SKM-1 treated with dmso at 0.1 percent for 144 hours (cell line): ENCODE results near the gene MBOAT7.
"Not testable (repeated sequence)": the region's sequence is repeated elsewhere in the genome, so short reads cannot be mapped to it uniquely, and the experiment has no call there.

Experiments used
- DNase-seq: peaks from one replicate; lab custom pipeline; 2025; ENCODE audit not compliant: unreplicated experiment; lab: John Stamatoyannopoulos, UW

The MBOAT7 gene

DNA sequence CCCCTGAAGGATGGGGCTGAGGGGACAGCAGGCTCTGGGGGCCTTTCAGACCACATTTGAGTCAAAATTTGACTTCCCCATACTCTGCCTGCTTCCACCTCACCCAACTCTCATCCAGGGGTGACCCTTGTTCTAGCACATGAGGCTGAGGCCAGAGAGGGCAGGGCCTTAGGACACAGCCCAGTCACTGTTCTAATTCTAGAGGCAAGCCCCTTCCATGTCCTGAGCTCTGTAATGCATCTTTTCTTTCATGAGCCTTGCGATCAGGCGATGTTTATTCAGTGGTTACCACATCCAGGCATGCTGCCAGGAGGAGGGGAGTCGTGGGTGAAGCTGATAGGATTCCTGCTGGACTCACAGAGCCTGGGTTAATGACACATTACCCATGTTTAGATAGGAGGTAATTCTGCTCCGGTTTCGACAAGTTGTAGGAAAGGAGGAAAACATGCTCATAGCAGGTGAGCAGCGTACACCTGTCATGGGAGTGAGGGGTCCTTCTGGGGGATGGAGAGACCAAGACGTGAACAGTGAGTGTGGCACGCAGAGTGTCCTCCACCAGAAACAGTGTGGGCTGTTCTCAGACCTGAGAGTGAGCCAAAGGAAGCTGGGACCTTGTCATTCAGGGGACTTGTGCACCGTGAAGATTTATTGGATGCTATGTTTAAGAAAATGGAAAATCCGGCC, 20.6 kb upstream of the MBOAT7 start:
- DNase-seq = no peak

DNA sequence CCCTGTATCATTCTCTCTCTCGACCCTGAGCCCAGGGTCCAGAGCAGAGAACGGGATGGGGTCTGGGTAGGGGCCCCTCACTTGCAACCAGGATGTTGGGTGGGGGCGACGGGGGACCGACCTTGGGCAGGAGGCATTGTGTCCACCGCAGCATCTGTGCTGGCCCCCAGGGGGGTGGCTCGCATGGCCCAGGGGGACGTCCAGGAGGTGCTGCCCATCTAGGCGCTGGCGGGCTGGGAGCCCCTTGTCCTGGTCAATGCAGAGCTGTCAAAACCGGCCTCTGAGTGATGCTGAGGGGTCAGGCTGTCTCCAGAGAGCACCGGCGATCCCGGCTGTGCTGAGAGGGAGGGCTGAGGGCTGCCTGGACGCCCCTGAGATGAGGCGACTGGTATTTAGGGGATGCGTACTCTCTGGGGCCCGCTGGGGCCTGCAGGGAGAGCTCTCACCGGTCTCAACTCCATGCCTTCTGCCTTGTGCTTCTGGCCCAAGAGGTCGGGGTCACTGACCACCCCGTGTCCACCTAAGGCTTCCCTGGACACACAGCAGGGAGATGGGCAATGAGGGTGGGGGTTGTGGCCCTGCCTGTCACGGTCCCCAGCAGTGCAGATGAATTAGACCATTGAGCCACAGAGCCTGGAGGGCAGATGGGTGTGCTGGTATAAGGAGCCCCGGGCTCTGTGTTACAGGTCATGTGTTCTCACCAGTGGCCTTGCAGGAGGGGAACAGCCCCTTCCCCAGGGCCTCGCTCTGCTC, 19.9 kb upstream of the MBOAT7 start:
- no peak for DNase-seq

DNA sequence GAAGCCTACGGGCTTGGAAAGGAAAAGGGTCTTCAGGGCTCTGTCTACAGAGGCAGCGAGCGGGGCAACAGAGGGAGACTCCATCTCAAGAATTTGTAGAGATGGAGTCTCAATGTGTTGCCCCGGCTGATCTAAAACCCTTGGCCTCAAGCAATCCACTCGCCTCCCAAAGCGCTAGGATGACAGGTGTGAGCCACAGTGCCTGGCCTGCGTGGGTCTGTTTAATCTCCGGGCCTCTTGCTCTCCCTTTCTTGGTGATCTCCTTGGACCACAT, 19.3 kb upstream of the MBOAT7 start:
- DNase-seq = no peak

DNA sequence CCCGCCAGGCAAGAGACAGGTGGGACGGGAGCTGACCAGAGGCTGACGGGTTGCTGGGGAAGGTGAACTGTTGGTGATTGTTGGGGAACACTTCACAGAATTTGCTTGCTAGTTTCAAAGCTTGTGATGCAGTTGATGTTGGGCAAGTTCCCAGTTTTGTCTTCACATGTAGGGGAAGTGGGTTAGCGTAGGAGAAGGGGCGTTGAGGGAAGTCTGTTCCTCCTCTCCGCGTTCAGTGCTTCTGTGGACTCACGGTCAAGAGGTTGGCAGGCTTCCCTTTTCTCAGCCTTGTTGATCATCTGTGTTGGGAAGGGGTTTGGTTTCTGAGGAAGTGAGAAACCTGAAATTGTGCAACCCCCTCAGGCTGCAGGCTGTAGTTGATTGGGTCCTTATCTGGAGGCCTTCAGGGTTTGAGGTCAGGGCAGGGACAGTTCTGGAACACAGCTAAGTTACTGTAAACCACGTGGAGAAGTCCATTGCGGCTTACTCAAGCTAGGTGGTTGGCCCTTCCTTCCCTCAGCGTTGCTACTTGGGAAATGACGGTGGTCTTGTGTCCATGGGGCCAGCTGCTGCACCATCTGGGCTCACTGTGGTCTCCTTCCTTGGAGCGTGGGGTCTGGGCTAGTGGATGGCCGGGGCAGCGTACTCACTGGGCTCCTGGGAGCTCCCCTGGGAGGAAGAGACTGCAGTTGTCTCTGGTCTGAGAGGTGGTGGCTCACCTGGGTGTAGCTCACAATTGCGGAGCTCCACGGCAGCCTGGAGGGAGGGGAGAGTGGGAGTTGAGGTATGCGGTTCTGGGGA, 18.8 kb upstream of the MBOAT7 start:
- peak; percentile 95 for DNase-seq

DNA sequence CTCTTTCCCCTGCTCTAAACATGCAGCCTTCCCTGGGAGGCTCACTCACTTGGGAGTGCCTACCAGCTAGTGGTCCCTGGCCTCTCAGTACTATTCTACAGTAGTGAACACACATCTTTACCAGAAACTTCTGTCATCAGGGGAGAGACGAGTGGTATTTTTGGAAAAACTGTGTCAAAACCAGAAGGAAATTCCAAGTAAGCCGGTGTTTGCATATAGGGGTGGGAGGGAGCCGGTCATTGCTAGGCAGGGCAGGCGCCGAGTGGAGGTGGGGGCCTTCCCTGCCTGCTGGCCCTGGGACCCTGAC, 18.2 kb upstream of the MBOAT7 start:
- no peak for DNase-seq

DNA sequence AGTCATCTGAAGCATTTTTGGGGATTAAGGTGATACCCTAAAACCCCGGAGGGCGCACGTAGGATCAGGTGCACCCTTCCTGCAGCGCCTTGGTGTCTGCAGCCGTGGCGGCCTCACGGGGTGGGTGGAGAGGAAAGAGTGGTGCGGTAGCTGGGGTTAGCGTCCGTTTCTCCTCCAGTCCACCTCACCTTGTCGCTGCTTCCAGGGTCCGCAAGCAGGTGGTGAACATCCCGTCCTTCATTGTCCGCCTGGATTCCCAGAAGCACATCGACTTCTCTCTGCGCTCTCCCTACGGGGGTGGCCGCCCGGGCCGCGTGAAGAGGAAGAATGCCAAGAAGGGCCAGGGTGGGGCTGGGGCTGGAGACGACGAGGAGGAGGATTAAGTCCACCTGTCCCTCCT, 17.8 kb upstream of the MBOAT7 start:
- not testable (repeated sequence) for DNase-seq

DNA sequence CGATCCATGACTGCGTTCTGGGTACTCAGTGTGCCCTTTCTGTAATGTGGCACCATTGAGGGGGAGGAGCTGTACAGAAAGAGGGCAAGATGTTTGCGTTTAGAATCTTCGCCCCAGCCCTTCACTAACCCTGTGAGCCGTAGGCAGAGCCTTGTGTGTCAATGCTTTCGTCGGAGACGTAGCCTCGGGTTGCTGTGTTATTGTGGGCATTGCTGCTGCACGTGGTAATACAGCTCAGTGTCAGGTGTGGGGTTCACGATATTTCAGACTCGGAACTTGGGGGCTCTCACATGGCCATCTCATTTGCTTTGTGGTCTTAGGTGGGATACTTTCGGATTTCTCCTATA, 17.4 kb upstream of the MBOAT7 start:
- DNase-seq = no peak

DNA sequence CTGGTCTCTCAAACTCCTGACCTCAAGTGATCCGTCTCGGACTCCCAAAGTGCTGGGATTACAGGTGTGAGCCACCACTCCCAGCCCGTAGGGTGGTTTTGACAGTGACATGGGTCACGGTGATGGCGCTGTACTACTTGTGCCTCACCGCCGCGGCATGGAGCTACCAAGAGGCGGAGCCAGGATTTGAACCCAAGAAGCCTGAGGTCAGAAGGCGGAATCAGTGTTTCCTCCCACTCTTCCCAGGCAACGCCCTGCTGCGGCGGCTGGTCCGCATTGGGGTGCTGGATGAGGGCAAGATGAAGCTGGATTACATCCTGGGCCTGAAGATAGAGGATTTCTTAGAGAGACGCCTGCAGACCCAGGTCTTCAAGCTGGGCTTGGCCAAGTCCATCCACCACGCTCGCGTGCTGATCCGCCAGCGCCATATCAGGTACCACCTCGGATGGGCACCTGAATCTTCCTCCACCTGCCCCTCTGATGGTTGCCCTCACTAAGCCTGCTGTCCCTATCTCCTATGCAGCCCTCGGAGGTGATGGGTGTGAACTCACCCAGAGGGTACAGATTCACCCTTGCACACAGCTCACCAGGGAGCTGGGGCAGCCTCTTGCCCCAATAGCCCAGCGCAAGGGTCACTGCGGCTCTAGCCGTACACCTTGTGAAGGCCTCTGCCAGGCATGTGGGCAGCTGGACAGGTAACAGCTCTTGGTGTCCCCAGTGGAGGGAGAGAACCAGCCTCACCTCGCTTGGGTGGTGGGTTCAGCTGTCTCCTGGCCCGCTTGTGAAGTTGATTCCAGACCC, 16.9 kb upstream of the MBOAT7 start:
- no peak for DNase-seq

DNA sequence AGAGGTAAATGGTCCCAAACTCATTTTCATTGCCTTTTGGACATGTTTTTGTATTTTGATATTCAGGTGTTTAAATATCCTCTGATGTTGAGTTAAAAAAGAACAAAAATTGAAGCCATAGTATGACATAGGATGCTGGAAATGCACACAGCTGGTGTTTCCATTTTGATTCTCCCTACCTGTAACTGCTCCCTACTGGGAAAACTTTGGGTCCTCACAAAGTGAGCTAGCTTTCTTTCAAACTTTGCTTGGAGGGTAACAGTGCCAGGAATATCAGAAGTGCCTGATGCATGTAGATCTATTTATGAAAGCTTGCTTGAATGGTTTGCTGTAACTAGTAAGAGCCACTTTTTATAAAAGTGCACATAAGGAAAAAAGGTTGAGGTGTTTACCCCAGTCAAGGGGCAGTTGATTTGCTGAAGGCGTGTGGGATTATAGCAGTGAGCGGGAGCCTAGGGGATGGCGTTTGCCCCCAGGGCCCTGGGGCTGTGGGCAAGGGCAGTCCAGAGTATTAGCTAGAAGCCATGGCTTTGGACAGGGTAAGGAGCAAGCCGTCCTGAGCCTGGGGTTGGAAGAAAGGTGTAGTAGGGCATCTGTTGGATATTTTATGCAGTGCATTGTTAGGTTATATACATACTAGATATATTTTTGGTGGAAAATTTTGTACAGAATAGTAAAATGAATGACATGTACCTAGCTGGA, 15.5 kb upstream of the MBOAT7 start:
- DNase-seq = no peak

DNA sequence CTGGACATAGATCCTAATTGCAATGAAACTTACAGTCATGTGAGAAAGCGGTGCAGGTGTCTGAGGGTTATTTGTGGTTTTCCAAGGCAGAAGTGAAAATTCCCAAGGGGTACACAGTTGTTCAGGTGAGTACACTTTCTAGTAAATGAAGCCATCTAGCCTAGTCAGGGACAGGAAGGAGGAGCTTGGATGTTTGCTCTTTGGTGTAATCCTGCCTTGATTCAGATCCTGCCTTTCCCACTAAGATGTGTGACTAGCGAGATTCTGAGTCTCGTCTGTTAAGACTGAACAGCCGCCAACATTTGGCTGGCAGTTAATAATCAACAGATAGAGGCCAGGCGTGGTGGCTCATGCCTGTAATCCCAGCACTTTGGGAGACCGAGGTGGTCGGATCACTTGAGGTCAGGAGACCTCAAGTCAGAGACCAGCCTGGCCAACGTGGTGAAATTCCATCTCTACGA, 13.8 kb upstream of the MBOAT7 start:
- no peak for DNase-seq

DNA sequence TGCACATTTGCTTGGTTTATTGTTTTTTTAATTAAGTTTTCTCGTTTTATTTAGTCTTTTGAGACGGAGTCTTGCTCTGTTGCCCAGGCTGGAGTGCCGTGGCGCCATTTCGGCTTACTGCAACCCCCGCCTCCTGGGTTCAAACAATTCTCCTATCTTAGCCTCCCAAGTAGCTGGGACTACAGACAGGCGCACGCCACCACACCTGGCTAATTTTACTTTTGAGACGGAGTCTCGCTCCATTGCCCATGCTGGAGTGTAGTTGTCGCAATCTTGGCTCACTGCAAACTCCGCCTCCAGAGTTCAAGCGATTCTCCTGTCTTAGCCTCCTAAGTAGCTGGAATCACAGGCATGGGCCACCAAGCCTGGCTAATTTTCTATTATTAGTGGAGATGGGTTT, 12.6 kb upstream of the MBOAT7 start:
- no peak for DNase-seq

DNA sequence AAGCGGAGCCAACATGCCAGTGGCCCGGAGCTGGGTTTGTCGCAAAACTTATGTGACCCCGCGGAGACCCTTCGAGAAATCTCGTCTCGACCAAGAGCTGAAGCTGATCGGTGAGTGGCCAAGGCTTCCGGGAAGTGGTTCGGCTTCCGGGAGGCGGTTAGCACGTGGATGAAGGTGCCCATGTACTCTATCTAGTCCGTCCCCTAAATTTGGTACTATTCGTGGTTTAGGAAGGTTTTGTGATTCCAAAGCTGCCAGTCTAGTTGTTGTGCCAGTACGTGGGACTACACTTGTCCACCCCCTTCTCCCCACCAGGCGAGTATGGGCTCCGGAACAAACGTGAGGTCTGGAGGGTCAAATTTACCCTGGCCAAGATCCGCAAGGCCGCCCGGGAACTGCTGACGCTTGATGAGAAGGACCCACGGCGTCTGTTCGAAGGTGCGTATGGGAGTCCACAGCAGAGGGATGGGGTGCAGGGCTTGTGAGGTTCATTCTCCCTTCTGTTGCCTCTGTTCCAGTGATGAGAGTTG, 11.9 kb upstream of the MBOAT7 start:
- DNase-seq = no peak

DNA sequence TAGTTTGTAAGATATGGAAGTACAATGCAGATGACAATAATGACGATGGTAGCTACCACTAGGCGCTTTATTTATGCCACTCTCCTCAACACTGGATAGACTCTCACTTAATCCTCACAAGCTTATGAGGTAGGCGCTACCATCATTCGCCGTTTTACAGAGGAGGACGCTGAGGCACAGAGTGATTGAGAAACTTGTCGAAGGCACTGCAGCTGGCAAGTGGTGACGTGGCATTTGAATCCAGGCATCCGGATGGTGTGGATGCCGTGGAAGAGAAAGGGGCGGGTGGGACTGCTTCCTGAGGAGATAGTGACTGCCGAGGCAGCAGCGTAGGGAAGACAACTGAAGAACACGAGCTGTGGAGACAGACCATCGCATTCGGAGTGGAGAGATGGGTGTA, 10.0 kb upstream of the MBOAT7 start:
- no peak for DNase-seq

DNA sequence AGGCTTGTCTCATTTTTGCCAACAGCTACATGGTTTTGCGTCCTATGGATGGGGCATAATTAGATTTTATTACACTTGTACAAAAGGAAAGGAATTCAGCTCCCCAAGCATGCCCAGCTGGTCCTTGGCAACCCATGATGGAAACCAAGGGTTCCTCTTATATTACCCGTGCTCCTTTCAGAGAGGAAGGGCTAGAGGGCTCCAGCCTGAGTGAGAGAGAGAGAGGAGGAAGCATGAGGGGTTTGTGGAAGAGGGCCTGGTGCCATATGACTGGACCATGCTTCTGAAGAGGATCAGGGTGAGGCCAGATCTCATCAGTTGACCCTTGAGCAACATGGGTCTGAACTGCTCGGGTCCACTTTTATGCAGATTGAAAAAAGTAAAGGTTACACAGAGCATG, 7.7 kb upstream of the MBOAT7 start:
- no peak for DNase-seq

DNA sequence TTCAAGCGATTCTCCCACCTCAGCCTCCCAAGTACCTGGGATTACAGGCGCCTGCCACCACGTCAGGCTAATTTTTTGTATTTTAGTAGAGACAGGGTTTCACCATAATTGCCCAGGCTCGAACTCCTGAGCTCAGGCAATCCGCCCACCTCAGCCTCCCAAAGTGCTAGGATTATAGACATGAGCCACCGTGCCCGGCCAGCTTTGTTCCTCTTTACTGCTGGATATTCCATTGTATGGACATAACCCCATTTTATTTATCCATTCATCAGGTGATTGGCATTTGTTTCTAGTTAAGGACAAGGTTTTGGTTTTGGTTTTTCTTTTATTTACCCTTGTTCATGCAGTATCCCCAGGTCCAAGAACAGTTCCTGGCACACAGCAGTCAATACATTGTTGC, 7.2 kb upstream of the MBOAT7 start:
- DNase-seq = no peak

DNA sequence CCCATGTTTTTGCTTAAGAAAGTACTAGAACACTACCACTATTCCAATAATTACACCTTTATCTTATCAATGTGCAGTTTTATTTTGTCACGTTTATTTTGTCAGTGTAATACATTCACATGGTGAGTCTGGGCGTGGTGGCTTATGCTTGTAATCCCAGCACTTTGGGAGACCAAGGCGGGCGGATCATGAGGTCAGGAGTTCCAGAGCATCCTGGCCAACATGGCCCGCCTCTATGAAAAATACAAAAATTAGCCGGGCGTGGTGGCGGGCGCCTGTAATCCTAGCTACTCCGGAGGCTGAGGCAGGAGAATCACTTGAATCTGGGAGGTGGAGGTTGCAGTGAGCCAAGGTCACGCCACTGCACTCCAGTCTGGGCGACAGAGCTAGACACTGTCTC, 5.1 kb upstream of the MBOAT7 start:
- not testable (repeated sequence) for DNase-seq

DNA sequence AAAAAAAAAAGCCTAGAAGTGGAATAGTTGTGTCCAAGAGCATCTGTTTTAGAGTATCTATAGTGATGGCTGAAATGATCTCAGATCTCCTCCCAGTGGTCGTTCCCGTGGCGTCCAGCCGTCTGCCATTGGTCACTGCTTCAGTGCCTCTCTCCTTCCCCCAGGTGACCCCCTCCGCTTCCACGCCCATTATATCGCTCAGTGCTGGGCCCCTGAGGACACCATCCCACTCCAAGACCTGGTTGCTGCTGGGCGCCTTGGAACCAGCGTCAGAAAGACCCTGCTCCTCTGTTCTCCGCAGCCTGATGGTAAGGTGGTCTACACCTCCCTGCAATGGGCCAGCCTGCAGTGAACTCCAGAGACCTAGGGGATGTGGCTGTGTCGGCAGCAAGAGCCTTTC, 3.6 kb upstream of the MBOAT7 start:
- no peak for DNase-seq

DNA sequence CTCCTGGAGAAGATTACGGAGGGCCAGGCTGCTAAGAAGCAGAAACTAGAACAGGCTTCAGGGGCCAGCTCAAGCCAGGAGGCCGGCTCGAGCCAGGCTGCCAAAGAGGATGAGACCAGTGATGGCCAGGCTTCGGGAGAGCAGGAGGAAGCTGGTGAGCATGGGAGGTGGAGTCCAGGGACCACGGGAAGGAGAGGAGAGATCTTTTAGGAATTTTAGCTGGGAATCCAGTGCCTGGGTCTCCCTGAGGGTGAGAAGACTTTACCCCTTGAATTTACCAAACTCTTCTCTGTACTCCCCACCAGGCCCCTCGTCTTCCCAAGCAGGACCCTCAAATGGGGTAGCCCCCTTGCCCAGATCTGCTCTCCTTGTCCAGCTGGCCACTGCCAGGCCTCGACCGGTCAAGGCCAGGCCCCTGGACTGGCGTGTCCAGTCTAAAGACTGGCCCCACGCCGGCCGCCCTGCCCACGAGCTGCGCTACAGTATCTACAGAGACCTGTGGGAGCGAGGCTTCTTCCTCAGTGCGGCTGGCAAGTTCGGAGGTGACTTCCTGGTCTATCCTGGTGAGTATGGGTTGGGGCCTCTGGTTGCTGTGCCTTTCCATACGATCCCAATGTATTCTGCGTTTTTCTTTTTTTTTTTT, 2.6 kb upstream of the MBOAT7 start:
- DNase-seq = no peak

DNA sequence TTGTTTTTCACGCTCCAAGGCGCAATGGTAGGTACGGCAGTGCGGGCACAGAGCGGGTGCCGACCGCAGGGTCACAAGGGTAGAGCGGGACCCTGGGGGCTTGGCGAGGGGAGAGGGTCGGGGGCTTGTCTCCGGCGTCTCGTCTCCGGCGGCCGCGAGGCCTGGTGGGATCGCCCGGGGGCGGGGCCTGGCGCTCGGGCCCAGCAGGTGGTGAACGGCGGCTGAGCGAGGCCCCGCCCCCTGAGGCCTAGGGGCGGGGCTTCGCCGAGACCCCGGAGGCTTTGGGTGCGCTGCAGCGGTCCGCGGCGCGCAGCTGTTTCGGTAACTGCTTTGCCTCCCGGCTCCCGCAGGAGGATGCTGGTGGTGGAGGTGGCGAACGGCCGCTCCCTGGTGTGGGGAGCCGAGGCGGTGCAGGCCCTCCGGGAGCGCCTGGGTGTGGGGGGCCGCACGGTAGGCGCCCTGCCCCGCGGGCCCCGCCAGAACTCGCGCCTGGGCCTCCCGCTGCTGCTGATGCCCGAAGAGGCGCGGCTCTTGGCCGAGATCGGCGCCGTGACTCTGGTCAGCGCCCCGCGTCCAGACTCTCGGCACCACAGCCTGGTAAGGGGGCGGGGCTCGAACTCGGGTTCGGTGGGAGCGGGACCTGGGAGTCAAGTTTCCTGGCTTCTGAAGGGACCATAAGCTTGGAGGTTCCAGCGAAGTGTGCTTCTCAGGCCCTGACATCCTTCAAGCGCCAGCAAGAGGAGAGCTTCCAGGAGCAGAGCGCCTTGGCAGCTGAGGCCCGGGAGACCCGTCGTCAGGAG, 1.8 kb upstream of the MBOAT7 start, which contains the start of gene TSEN34:
Gene TSEN34, plus strand, starts transcription at position 298 of the 800 bp plus-strand sequence. Its CDS starts 57 bp downstream, at position 355.
- DNase-seq = peak; percentile 49
